ENCODE results near the gene AK9. TPM values are rescaled to one million over a fixed set of nuclear protein-coding genes. Genes with fewer than 3 reads are reported as not detected.

Gene AK9
- total and polyA plus RNA-seq, 10 of the 15 experiments (the other 5 are each of a cell fraction or from before 2014, with no cell fraction given), result 2.1 to 7.4 (median 4.2) TPM

DNA sequence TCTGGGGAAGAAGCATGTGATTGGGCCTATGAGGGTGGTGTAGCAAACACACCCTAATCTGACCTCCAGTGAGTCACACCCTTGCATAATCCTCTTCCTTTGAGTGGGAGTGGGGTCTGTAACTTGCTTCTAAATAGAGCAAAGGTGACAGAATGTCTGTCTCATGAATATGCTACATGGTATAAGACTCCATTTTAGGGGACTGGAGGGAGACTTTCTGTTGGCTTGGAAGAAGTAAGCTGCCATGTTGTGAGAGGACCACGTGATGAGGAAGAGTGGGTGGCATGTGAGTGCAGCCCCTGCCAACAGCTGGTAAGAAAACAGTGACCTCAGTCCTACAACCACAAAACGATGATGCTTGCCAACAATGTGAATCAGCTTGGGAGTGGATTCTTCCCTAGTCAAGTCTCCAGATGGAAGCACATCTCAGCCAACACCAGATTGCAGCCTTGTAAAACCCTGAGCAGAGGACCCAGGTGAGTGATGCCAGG lies 3.7 kb downstream of the AK9 start:
- H4K20me1 ChIP-seq (ENCODE audit: control insufficient read depth, insufficient read depth), result no peaks in the 10 kb centered on the region
- CTCF ChIA-PET, result interaction anchor here (0.9 to 2.1 kb wide), 3 partner anchors 16 to 352 kb away, joined by 4 to 8 read pairs (median 6); no protein-coding TSS in a partner anchor
- H3K4me3 ChIP-seq, result no peak overlapping the region
- H3K4me2 ChIP-seq (ENCODE audit: control insufficient read depth, insufficient read depth), result no peak overlapping the region
- intact Hi-C loops (cut with micrococcal nuclease; ENCODE audit: unreplicated experiment), result no loop called here
- DNase-seq (ENCODE audit: low read depth, low spot score) (no peak), FAIRE-seq (no peak), ATAC-seq (no peak)
- 38% methylated on average over 2 of the region's 2 CpGs for WGBS (ENCODE audit: insufficient coverage, insufficient replicate concordance, low lambda C conversion rate, missing lambda C conversion rate)
- RAD21 ChIA-PET (ENCODE audit: unreplicated experiment), result no interaction called here
- no peak overlapping the region for H3K9ac ChIP-seq (ENCODE audit: control insufficient read depth, insufficient read depth, low read length)
- no peaks in the 10 kb centered on the region for H3K27me3 ChIP-seq (replicated peaks in 1 of 2; ENCODE audit: control insufficient read depth in 2 of 2, insufficient read depth in 2 of 2, low read length in 1 of 2)
- H3K79me2 ChIP-seq (ENCODE audit: control insufficient read depth, insufficient read depth, low read length), result peaks cover 3% of the 10 kb centered on the region
- H3K36me3 ChIP-seq (ENCODE audit: control insufficient read depth in 2 of 2, insufficient read depth in 2 of 2, low read length in 1 of 2), result no peaks in the 10 kb centered on the region
- no peaks in the 10 kb centered on the region for H3K9me3 ChIP-seq (replicated peaks; ENCODE audit: control insufficient read depth, insufficient read depth, low read length)
- no TSS peak for BruUV-seq (replicated peaks)
- no peak overlapping the region for H2AFZ ChIP-seq (ENCODE audit: control insufficient read depth, low read depth, low read length)
- no peak overlapping the region for H3K27ac ChIP-seq (ENCODE audit: control insufficient read depth, insufficient read depth)
- in situ Hi-C loops (cut with MboI), result no loop called here
- no peak for TF ChIP-seq POU2F2 (IDR thresholded peaks at IDR 0.05; ENCODE audit: borderline replicate concordance, low read depth, low read length)
- TF ChIP-seq HDAC6 (IDR thresholded peaks at IDR 0.05; ENCODE audit: unreplicated experiment), result no peak
- TF ChIP-seq SREBF2 (IDR thresholded peaks at IDR 0.05; ENCODE audit: low read length), result no peak
- TF ChIP-seq, protein P1, sequence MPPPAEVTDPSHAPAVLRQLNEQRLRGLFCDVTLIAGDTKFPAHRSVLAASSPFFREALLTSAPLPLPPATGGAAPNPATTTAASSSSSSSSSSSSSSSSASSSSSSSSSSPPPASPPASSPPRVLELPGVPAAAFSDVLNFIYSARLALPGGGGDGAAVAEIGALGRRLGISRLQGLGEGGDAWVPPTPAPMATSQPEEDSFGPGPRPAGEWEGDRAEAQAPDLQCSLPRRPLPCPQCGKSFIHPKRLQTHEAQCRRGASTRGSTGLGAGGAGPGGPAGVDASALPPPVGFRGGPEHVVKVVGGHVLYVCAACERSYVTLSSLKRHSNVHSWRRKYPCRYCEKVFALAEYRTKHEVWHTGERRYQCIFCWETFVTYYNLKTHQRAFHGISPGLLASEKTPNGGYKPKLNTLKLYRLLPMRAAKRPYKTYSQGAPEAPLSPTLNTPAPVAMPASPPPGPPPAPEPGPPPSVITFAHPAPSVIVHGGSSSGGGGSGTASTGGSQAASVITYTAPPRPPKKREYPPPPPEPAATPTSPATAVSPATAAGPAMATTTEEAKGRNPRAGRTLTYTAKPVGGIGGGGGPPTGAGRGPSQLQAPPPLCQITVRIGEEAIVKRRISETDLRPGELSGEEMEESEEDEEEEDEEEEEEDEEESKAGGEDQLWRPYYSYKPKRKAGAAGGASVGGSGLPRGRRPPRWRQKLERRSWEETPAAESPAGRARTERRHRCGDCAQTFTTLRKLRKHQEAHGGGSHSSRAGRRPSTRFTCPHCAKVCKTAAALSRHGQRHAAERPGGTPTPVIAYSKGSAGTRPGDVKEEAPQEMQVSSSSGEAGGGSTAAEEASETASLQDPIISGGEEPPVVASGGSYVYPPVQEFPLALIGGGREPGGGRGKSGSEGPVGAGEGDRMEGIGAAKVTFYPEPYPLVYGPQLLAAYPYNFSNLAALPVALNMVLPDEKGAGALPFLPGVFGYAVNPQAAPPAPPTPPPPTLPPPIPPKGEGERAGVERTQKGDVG (CRISPR knock-in tag; IDR thresholded peaks at IDR 0.05), result no peak
- no peak for TF ChIP-seq NFXL1 (IDR thresholded peaks at IDR 0.05; ENCODE audit: borderline replicate concordance)
- no peak for TF ChIP-seq TAF1 (IDR thresholded peaks at IDR 0.05; ENCODE audit: borderline replicate concordance, low read depth, low read length)
- TF ChIP-seq, protein P2, sequence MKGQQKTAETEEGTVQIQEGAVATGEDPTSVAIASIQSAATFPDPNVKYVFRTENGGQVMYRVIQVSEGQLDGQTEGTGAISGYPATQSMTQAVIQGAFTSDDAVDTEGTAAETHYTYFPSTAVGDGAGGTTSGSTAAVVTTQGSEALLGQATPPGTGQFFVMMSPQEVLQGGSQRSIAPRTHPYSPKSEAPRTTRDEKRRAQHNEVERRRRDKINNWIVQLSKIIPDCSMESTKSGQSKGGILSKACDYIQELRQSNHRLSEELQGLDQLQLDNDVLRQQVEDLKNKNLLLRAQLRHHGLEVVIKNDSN (IDR thresholded peaks at IDR 0.05; ENCODE audit: borderline replicate concordance, extremely low read length, insufficient read depth, low read depth, low read length), result no peak
- TF ChIP-seq BHLHE40 (IDR thresholded peaks at IDR 0.05; ENCODE audit: borderline replicate concordance in 1 of 2, low read depth in 2 of 2, low read length in 1 of 2), result no peak
- TF ChIP-seq JUND (IDR thresholded peaks at IDR 0.05; ENCODE audit: low read depth, low read length), result no peak
- no peak for TF ChIP-seq SUZ12 (IDR thresholded peaks at IDR 0.05; ENCODE audit: unreplicated experiment)
- TF ChIP-seq, protein P3, sequence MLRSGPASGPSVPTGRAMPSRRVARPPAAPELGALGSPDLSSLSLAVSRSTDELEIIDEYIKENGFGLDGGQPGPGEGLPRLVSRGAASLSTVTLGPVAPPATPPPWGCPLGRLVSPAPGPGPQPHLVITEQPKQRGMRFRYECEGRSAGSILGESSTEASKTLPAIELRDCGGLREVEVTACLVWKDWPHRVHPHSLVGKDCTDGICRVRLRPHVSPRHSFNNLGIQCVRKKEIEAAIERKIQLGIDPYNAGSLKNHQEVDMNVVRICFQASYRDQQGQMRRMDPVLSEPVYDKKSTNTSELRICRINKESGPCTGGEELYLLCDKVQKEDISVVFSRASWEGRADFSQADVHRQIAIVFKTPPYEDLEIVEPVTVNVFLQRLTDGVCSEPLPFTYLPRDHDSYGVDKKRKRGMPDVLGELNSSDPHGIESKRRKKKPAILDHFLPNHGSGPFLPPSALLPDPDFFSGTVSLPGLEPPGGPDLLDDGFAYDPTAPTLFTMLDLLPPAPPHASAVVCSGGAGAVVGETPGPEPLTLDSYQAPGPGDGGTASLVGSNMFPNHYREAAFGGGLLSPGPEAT (IDR thresholded peaks at IDR 0.05; ENCODE audit: low read depth), result no peak
- TF ChIP-seq ZZZ3 (IDR thresholded peaks at IDR 0.05; ENCODE audit: control insufficient read depth, insufficient read length, low read depth), result no peak
- TF ChIP-seq BMI1 (IDR thresholded peaks at IDR 0.05; ENCODE audit: borderline replicate concordance), result no peak
- TF ChIP-seq RBBP5 (conservative IDR thresholded peaks at IDR 0.05), result no peak
- SMC1A ChIA-PET (ENCODE audit: uncharacterized antibody, unreplicated experiment), result no interaction called here
- H3K4me1 ChIP-seq (ENCODE audit: control insufficient read depth, insufficient read depth, low read length), result no peaks in the 10 kb centered on the region; the same call in 1 of the 2 replicates
- POLR2A ChIA-PET, result interaction anchor here (0.6 kb wide), 1 partner anchor 592 kb away, joined by 3 read pairs; the partner anchor contains the start of gene CEP57L1

All from GM12878 (cell line).